ENCODE data around the gene URM1.
"Not testable (repeated sequence)": the region's sequence is repeated elsewhere in the genome, so short reads cannot be mapped to it uniquely, and the experiment has no call there.

URM1 gene

DNA sequence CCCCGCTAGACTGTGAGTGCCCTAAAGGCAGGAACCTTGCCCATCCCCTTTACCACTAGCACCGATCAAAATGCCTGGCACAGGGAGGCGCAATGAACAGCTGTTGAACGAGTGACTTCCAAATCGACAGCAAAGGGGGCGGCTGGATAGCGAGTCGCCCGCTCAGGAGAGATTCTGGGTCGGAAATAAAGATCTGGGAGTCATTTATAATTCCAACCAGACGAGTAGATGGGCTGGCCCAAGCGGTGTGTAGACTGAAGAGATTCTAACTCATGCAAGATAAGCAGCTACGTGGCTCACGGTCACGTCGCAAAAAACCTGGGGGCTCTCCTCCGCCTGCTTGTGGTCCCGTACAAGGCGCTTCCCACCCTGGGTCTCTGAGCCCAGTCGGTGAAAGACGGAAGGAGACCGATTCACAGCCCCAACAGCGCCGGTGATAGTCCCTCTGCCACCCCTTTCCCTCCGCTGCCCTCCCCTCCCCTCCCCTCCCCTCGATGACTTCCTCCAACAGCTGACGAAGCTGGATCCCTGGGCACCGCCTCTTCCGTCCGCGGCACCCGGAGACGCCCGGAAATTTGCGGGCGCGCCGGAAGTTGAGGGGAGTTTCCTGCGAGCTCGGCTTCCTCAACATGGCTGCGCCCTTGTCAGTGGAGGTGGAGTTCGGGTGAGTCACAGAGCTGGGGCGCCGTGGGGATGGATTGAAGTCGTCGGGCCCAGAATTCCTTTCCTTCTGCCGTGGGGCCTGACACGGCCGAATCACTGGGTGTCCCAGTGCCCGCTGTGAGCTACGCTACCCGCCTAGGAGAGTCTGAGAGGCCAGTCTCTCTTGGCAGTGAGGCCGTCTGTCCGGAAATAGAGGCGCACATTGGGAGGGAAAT lies at the start of gene URM1:
URM1 (plus strand) TSS at position 623 of the 878 bp plus-strand sequence; CDS start at position 630, 7 bp downstream.
- peak; percentile 96 to 97 for DNase-seq

DNA sequence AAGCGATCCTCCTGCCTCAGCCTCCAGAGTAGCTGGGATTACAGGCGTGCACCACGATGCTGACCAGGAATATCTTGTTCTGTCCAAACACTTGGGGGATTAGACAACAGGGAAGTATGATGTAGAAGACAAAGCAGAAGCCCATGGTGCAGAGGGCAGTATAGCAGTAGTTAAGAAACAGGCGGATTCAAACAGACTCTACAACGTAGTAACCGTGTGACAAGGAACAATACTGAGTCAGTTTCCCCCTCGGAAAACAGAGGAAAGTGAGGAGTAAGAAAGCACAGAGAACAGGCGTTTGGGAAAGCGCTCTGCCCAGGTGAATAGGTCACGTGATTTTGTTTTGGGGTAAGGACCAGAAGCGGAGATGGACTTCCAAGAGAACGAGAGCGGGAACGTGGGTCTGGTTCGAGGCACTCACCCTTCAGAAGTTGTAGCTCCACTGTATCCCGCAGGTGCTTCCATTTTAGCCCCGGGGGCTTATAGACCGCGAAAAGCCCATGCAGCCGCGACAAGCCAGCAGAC lies 49.2 kb upstream of the URM1 start:
- DNase-seq = no peak

DNA sequence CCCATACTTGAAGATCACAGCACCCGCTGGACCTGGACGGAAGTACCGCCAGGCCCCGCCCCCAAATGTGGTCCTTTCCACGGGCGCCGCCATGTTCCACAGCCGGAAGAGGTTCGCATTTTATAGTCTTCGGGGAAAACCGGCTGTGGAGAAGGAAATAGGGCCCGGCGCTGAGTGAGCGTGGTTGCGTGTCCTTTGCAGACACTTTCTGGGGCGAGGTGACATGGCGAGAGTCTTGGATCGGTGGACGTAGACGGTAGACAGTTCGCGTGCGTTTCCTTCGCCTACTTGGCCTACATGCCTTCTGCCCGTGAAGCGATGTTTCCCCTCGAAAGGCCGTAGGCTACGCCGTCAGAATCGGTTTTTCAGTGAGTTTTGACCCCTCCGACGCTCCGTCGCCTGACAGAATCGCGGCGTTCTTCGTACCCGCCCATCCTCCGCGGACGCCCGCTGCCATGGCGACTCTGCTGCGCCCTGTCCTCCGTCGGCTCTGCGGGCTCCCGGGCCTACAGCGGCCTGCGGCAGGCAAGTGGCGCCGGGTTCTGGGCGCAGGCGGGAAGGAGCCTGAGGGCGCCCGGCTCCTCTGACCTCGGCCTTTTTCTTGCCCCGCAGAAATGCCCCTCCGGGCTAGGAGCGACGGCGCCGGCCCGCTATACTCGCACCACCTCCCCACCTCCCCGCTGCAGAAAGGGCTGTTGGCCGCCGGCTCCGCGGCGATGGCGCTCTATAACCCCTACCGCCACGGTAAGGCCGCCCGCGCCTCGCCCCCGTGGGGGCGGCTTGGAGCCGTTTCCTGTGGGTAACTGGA lies 48.6 kb upstream of the URM1 start, which contains the start of the genes COQ4 and TRUB2:
COQ4 (plus strand) TSS at position 436 of the 808 bp plus-strand sequence; CDS start at position 456, 20 bp downstream.
TRUB2 (minus strand) TSS at position 44 of the 808 bp plus-strand sequence; CDS start at position 5, 39 bp downstream.
- DNase-seq = peak; percentile 95 to 97

DNA sequence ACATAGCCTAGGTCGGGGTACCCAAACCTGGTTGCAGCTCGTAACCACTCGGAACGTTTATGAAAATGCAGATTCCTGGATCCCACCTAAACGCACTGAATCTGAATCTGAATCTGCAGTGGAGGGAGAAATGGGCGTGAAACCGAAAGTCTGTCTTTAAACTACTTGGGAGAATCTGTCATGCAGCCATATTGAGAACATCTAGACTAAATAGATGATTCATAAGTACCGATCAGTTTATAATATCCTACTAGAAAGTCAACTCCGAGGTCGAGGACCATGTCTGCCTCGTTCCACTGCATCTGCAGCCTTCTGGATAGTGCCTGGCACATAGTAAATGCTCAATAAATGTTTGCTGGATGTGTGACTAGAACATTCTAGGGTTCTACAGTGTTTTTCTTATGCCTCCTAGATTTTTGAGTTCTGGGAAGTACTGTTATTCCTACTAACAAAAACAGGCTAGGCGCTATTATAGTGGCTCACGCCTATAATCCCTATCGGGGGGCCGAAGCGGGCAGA lies 47.9 kb upstream of the URM1 start:
- peak in 1 of 2 experiments; percentile 22 for DNase-seq

DNA sequence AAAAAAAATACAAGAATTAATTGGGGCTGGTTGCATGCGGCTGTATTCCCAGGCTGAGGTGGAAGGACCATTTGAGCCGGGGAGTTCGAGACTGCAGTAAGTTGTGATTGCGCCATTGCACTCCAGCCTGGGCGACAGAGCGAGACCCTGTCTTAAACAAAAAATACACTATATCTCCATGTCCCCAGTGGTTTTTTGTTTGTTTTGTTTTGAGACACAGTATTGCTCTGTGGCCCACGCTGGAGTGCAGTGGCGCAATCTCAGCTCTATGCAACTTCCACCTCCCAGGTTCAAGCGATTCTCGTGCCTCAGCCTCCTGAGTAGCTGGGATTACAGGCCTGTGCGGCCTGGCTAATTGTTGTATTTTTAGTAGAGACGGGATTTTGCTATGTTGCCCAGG lies 47.4 kb upstream of the URM1 start:
- DNase-seq = no peak

DNA sequence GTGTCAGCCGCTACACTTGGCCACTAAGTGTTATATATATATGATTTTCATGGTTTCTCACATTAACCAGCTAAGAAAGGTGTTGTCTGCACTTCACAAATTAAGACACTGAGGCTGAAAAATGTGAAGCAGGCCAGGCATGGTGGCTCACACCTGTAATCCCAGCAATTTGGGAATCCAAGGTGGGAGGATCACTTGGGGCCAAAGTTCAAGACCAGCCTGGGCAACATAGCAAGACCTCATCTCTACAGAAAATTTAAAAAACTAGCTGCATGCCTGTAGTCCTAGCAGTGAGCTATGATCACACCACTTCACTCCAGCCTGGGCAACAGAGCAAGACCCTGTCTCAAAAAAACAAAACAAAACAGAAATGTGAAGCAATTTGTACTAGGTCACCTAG lies 46.8 kb upstream of the URM1 start:
- no peak for DNase-seq

DNA sequence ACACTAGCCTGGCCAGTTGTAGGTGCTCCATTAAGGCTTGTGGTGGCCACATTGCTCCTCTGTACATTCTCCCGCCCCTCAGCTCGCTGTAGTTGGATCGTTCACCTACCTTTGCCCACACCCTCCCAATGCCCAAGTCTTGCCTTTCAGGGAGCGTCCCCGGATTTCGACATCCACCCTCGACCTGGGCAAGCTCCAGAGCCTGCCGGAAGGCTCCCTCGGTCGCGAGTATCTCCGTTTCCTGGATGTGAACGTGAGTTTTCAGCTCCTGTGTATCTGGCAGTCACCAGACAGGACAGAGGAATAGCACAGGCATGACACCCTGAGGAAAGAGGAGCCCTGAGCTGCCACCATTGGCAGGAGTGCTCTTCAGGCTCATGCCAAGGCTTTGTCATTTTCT lies 45.5 kb upstream of the URM1 start:
- no peak for DNase-seq

DNA sequence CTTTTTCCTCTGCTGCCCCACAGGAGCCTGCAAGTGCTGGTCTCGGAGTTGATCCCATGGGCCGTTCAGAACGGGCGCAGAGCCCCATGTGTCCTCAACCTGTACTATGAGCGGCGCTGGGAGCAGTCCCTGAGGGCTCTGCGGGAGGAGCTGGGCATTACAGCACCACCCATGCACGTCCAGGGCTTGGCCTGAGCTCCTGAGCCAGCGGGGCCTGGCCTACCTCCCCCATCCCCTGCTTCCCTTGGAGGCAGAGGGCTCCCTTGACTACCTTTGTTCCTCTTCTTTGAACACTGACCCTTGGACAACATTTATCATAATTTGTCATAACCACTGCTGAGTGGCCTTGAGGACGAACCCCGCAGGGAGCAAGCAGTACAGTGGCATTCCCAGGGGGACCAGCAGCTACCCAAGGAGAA lies 37.7 kb upstream of the URM1 start:
- no peak for DNase-seq

DNA sequence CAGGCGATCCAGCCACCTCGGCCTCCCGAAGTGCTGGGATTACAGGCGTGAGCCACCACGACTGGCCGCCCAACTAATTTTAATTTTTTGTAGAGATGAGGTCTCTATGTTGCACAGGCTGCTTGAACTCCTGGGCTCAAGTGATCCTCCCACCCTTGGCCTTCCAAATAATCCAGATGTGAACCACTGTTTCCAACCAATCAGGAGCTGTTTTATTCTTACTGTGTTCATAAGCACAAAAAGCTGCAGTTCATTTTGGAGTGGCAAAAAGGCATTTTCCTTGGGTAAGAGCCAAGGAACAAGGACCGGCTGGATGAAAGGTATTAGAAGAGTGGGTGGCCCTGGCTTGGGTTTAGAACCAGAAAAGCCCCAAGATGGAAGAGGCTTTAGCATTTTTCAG lies 36.0 kb upstream of the URM1 start:
- DNase-seq = no peak

DNA sequence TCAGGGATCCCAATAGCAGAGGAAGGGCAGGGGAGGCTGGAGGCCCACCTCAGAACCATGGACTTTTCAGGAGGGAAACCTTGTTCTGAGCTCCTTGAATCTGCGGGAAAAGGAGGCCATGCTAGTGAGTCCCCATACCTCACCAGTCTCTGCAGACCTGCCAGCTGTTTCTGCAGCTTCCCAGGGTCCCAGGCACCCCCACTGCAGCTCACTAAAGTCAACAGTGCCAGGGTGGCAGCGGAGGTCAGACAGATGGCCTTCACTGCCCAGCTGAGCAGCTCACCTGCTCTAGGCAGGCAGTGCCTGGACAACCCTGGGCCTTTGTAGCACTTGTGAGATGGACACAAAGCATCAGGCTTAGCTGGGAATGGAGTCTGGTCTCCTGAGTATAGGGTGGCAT lies 35.3 kb upstream of the URM1 start:
- no peak for DNase-seq

DNA sequence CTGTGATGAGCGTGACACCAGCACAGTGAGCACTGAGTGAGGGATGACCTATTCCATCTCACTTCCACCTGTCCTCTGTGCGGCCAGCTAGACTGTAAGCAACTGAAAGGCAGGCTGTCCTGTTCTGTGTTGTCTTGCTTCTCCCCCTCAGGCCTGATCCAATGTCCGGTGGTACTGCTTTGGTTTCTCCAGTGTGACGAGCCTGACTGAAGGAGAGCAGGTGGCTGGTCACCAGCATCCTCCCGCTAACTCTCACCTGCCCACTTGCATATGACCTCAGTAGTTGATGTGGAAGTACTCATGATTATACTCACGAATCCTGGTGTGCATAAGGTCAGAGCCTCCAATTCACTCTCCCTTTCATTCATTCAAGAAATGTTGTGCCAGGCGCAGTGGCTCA lies 33.2 kb upstream of the URM1 start:
- DNase-seq = no peak

DNA sequence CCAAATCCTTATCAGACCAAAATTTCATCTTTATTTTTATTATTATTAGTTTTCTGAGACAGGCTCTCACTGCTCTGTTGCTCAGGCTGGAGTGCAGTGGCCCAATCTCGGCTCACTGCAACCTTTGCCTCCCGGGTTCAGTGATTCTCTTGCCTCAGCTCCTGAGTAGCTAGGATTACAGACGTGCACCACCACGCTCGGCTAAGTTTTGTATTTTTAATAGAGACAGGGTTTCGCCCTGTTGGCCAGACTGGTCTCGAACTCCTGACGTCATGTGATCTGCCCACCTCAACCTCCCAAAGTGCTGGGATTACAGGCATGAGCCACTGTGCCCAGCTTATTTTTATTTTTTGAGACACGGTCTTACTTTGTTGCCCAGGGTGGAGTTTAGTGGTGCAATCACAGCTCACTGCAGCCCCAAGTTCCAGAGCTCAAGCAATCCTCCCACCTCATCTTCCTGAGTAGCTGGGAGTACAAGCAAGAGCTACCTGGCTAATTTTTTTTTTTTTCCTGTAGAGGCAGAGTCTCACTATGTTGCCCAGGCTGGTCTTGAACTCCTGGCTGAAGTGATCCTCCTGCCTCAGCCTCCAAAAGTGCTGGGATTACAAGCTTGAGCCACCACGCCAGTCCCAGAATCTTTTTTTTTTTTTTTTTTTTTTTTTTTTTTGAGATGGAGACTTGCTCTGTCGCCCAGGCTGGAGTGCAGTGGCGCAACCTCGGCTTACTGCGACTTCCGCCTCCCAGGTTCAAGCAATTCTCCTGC lies 32.1 kb upstream of the URM1 start:
- not testable (repeated sequence) for DNase-seq

DNA sequence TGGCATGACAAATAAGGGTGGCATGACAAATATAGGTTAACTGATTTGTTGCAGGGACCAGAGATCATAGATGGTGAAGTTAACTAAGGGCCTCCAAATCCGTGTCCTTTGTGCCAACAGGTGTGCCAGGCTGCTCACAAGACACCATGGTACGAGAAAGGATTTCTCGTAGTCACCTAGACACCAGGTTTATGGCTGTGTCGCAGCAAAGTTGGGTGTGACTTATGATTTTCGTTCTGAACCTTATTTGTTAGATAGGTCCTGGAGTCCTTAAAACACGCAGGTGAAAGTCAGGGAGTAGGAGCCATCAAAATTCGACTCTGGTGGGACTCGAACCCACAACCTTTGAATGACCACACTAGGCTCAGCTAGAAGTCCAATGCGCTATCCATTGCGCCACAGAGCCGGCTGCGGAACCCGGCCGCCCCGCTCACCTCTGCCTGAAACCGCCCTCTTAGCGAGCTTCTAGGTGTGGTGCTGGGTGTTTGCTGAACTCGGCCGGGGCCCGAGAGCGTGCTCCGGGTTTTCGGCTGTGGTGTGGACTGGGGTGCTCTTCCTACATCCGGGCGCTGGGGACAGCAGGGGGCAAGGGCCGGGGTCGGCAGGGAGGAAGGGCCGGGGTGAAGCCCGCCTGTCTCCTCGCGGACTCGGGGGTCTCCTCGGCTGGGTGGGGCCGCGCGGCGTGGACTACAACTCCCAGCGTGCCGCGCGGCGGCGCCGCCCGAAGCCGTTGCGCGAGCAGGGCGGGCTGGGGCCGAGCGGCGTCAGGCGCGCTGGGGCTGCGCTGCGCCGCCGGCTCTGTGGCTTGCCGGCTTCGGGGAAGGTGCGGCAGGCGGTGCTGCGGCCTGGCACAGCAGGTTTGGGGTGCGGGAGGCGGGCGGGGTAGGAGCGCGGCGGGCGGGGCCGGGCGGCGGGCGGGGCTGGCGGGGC lies 31.1 kb upstream of the URM1 start, which contains the start of gene SLC27A4:
SLC27A4 (plus strand) TSS at position 767 of the 930 bp plus-strand sequence. CDS start 2,606 bp downstream, outside the sequence.
- peak; percentile 44 to 57 for DNase-seq

DNA sequence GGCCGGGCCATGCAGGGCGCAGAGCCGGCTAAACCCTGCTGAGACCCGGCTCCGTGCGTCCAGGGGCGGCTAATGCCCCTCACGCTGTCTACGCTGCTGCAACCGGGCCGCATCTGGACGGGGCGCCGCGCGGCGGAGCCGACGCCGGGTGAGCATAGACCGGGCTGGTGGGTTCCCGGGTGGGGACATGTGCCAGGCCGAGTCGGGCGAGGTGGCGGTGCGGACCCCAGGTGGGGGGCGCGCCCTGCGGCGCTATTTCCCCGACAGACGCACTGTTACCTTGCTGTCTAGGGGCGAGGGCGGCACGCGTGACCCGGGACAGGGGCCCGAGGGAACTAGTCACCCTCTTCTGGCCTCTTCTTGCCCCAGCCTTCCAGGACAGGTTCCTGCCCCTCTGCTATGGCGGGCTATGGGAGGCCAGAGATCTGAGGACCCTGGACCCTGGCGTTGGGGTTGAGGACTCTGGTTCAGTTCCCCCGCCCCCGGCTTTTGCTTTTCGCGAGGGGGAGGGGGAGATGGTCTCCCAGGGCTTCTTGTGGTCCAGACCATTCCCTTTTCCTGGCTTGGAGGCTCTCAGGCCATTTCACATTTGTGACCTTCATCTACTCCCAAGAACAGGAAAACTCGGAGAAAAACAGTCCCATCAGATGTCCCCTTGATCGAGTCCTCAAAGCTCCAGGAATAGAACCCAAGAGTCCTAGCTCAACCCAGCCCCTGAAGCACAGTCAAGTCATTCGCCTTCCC lies 30.3 kb upstream of the URM1 start:
- no peak for DNase-seq

DNA sequence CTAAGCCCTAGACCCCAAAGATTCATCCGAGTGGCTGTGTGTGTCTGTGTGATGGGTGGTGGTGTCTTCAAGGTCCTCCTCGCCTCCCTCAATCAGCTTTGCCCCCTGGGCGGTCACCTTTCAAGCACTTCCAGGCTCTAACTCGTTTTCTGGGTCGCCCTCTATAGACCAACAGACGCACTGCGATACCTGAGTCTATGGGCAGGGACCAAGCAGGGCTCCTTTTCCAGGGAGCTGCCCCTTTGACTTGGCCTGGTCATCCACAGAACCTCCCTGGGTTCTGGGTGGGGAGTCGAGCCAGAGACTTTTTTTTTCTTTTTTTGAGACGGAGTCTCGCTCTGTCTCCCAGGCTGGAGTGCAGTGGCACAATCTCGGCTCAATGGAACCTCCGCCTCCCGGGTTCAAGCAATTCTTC lies 29.7 kb upstream of the URM1 start:
- peak; percentile 78 for DNase-seq

DNA sequence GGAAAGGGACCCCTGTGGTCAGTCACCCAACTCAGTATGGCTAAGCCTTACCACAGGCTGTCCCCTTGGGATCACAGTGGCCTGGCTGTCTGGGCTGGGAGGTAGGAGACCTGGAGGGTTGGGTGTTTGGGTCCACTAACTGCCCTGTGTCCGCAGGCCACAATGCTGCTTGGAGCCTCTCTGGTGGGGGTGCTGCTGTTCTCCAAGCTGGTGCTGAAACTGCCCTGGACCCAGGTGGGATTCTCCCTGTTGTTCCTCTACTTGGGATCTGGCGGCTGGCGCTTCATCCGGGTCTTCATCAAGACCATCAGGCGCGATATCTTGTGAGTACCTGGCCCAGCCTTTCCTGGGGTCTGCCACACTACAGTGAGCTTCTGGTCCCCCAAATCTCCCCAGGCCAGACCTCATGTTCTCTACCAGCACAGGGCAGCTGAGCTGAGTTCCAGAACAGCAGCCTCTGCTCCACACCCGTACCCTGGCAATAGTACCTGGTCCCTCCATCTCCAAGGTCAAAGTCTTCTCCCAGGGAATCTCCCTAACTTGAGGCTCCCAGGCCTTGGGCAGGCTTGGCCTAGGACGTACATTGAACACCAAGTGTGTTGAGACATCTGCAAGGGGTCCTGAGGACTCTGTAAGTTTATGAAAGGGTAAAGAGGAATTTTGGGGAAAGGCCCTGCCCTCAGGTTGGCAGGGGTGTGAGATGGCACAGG lies 28.0 kb upstream of the URM1 start:
- no peak for DNase-seq

DNA sequence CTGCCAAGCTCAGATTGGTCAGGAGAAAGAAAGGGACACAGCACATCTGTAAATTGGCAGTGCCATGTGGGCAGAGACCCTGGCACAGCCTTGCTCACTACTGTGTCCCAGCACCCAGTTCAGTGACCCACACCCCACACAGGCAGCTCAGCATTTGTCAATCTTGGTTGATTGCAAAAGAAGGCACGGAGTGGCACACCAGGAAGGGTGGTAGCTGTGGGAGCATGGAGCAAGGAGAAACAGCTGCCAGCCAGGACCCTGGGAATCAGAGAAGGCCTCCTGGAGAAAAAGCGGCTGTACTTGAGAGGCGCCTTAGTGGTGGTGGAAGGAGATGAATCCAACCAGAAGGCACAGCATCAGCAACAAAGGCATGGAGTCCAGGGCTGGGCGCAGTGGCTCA lies 27.3 kb upstream of the URM1 start:
- no peak for DNase-seq

DNA sequence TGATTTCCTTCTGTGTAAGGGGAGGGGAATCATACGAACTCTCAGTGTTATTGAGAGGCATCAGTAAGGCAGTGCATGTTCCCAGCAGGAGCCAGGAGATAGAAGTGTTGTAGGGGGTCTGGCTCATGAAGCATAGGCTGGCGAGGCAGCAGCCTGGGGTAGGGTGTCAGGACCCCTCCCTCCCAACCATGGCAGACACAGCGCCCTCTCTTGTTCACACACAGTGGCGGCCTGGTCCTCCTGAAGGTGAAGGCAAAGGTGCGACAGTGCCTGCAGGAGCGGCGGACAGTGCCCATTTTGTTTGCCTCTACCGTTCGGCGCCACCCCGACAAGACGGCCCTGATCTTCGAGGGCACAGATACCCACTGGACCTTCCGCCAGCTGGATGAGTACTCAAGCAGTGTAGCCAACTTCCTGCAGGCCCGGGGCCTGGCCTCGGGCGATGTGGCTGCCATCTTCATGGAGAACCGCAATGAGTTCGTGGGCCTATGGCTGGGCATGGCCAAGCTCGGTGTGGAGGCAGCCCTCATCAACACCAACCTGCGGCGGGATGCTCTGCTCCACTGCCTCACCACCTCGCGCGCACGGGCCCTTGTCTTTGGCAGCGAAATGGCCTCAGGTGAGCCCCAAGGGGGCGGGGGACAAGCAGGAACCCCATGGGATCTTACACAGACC lies 26.1 kb upstream of the URM1 start:
- no peak for DNase-seq

DNA sequence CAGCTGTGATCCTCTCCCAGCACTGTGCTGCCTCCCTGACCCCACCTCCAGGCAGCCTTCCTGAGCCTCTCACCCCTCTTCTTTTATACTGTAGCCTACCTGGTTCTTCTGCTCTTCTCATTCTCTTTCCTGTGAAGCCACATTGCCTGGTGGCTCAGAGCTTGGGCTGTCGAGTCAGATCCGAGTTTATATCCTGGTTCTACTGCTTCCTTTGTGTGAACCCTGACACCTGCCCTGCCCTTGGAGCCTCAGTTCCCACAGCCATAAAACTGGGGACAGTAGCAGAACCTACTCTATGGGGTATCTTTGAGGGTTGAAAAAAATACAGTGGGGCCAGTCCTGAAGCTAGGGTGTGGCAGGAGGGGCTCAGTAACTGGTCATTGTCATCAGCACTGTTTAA lies 22.0 kb upstream of the URM1 start:
- no peak for DNase-seq

Measured in Kasumi-1 (cell line).